UCSD-AML1 (cell line): ENCODE results near the gene LSM2.

Source experiments
- DNase-seq: peaks from one replicate; lab custom pipeline; 2025; ENCODE audit not compliant: unreplicated experiment; lab: John Stamatoyannopoulos, UW

LSM2 gene

DNA sequence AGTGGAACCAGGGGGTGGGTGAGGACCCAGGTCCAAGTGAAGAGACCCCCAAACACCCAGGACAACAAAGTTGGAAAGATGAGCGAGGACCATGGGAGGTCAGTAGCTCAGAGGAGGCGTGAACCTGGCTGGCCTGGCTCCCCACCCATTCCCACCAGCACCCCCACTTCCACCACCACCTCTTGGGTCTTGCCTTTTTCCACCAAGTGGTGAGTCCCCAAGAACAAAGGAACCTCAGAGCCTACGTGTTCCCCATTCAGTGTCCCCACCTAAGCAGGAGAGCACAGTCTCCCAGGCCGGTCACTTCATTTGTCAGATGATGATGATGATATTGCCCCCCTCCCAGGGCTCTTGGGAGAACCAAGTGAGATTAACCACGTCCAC is 29.1 kb downstream of the LSM2 start:
- no peak for DNase-seq

DNA sequence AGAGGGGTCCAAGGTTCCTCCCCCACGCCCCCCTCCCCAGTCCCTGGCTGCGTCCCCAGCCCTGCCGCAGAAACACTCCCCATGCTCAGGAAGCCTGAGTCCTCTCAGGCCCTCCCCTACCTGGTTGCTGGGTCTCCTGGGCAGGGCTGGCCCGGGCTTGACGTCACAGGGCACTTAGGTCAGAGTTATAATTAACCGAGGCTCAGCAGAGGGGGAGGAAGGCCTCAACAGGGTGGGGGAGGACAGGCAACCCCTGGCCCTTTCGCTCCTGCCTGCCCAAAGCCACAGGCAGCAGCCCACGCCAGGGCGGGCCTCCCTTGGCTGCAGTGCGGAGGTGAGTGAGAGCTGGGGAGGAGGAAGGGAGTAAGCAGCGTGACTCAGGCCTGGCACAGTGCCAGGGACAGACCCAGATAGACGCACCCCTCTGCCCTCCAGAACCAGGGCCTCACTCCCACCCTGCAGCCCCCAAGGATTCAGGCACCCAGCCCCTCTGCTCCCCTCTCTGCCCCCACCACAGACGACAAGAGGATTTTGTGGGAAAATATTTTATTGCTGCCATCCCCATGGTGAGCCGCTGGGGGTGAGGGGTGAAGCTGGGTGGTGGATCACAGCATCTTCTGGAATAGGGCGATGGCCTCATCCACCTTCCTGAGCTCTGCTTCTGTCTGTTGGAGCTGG is 29.6 kb downstream of the LSM2 start, which contains the start of gene VWA7:
TSS of gene VWA7 (minus strand) at position 340 of the 678 bp plus-strand sequence. CDS start 549 bp downstream, outside the sequence.
- DNase-seq, result peak; percentile 86

DNA sequence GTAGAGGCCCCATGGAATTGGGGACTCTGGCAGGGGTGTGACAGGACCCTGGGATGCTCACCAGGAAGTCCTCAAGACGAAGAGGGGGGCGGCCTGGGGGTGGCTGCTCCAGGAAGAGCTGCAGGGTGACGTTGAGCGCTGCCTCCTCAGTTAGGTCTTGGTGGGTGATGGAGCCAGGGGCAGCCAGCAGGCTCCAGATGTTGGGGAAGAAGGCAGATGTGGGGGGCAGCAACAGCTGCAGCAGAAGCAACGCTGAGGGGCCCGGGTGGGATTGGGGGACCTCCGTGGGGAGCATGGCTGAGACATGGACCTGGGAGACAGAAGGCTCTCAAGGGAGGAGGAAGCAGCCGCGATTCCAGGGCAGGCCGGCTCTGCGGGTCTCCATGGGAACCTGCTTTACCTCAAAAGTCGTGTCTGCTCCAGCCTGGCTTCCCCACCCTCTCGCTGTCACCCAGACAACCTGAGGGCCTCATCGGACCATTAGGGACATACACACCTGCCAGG is 30.2 kb downstream of the LSM2 start:
- no peak for DNase-seq

DNA sequence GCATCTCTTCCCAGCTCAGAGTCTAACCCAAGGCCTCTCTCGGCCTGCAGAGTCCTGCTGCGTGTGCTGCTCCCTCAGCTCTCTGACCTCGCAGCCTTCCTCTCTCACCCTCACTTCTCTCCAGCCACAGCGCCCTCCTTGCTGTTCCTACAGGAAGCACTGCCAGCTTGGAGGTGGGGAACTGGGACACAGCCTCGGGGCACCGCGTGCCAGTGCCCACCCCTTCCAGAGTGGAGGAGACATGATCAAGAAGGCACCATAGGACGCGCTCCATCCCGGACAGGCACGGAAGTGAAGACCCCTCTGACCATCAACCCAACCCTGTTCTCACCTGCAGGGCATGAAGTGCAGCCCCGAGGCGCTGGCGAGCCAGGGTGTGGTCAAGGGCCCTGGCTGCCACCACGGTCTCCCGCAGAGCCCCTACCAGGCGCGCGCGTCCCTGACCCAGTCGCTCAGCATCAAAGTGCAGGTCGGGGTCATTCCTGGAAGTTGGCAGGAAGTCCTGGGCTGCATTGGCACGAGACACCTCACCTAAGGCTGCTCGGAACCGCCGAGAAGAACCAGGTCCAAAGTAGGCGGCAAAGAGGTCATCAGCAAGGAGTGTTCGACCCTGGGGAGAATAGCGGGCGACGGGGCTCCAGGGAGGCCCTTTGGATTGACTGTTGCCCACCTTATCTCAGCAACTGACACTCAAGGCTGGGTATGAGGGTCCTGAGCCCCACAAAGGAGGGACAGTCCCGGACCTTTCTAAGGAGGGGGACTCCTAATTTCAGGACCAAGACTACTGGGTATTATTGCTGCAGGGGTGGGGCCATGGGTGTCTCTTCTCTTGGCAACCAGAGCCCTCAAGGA is 30.9 kb downstream of the LSM2 start:
- no peak for DNase-seq

DNA sequence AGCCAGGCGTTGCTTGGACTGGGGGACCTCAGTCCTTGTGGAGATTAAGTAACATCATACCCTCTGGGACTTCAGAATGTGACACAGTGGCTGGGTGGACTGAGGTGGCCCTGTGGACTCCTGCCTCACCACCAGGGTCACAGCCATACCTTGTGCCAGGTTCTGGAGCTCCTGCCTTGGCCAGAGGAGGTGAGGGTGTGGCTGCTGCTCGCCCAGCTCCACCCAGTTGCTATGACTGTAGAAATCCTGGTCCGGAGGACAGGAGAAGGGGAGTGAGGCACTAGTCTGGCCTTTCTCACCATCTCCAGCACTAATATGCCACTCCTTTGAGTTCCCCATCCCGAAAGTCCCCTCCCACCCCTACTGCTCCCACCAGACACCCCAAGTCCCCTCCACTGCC is 31.6 kb downstream of the LSM2 start:
- DNase-seq, result no peak

DNA sequence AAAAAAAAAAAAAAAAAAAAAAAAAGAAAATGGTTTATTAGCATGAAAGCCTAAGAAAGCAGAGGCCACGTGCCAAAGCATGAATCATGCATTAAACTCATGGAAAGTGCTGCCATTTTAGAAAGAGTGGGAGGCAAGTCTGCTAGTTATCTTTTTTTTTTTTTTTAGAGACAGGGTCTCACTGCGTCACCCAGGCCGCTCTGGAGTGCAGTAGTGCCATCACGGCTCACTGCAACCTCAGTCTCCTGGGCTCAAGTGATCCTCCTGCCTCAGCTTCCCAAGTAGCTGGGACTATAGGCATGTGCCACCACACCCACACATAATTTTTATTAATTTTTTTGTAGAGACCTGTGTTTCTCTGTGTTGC is 34.8 kb downstream of the LSM2 start:
- DNase-seq, result no peak

DNA sequence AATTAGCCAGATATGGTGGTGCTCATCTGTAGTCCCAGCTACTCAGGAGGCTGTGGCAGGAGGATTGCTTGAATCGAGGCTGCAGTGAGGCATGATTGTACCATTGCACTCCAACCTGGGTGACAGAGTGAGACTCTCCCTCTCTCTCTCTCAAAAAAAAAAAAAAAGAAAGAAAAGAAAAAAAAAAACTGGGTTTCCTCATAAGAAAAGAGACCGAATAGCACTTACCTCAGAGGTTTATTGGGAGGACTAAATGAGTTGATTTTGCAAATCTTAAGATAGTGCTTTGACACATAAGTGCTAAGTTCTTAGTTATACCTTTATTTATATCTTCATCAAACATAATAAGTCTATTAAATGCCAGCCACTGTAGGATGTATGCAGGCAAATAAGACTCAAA is 35.9 kb downstream of the LSM2 start:
- no peak for DNase-seq

DNA sequence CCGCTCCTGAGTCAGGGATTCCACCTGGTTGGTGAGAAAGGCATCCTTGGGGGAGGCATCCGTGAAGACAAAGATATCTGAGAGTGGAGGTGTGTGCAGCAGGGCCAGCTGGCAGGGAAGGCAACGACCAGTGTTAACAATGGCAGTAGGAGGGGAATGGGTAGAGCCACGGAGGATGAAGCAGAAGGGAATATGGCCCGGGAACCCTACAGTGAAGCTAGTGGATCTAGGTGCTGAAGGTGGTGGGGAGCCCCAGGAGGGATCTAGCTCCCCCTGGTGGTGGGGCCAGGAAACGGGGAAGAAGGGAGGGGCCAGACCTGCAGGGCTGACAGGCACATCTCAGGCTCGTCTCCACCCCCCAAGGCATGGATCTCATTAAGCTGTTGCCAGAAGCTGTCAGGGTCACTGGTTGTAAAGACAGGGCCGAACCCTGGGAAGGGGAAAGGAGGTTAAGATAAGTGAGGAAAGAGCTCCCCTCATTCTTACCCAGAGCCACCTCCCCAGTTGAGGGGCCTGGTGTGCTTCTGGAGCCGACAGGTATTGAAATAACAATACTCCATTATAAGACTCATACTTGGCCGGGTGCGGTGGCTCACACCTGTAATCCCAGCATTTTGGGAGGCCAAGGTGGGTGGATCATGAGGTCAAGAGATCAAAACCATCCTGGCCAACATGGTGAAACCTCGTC is 36.9 kb downstream of the LSM2 start:
- DNase-seq, result peak; percentile 88

DNA sequence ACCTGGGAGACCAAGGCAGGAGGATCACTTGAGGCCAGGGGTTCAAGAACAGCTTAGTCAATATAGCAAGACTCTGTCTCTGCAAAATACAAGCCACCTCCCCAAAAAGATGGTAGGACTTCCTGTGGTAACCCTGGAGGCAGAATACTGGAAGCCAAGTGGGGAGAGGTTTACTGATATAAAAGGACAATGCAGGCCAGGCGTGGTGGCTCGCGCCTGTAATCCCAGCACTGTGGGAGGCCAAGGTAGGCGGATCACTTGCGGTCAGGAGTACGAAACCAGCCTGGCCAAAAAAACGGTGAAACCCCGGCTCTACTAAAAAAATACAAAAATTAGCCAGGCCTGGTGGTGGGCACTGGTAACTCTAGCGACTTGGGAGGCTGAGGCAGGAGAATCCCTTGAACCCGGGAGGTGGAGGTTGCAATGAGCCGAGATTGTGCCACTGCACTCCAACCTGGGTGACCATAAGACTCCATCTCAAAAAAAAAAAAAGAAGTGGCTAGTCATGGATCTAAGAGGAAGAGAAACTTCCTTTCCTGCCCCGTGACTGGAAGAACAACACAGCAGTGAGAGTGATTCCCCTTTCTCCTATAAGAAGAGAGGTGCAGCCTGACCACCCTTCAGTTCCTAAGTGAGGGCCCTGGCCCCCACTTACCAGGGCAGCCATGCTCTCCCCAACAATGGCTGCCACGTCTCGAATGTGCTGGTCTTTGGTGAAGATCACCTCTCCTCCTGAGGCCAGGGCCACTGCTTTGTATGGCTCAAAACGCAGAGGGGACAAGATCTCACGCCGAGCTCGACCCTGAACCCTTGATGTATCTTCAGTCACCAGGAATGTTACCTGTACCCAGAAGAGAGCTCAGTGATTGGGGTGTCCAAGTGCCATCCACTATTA is 38.2 kb downstream of the LSM2 start:
- DNase-seq, result no peak

DNA sequence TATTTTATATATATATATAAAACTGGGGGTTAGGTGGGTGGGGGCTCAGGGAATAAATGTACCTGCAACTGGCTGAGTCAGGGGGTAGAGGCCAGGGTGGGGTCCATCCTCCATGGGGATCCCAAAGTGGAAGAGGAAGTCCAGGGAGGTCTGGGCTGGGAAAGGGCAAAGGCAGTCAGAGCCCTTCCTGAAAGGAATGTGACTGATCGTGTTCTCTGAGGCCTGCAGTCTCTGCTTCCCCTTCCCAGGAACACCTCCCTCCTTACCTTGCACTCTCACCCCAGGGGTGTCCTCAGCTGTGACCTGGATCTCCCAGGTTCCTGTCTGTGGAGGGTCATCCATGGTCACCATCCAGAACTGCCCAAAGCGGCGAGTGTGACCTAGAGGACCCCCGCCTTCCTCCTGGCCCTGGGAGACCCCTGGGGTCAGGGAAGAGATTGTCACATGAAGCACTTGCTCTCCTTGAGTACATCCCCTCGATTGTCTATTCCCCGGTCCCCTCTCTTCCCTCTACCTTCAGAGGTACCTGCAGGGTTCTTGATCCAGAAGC is 39.6 kb downstream of the LSM2 start:
- no peak for DNase-seq

DNA sequence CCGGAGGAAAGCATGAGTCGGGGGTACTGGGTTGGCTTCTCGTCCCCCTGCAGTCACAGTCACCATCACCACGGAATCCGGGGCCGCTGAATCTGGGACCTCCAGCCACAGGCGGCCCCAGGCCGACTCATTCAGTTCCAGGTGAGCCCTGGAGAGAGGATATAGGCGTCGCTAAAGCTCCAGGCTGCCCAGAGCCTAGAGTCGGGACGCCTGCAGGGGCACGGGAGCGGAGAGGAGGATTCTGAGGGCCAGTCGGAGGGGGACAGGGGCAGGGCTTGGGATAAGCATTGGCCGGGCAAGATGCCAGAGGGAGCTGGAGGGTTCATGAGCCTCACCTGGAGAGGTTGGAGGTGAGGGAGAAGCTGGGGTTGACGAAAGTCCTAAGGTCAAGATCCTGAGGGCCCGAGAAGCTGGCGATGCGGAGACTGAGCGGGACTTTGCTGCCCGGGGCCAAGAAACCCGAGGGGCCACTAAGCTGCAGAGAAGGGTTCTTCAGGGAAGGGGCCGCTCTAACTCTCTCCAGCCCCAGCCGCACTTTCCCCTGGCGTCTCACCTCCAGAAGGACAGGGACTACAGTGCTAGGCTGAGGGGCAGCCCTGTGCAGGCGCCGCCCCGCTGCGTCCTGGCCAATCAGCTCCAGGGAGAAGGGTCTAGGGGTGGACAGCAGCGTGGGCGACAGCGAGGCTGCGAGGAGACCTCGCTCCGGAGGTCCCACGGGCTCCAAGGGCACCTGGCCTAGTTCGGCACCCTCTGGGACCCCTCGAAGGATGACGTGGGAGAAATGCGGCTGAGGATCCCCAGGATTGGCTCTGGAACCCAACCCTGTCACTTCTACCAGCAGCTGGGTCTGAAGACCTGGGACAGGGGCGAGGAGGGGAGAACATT is 40.6 kb downstream of the LSM2 start:
- DNase-seq, result no peak

DNA sequence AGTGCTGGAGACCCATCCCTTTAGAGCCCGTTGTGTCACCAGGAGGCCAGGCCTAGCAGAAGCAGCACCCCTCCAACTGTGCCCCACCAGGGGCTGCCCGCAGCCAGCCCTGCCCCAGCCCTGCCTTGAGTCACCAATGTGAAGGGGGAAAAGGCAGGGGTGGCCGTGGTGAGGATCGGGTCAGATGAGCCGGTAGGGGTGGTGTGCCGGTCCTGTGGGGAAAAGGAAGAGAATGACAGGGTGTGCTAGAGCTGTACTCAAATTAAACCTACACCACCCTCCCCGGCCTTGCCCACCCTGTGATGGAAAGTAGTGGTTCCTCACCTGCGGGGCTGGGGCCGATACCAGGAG is 41.2 kb downstream of the LSM2 start:
- DNase-seq, result no peak

DNA sequence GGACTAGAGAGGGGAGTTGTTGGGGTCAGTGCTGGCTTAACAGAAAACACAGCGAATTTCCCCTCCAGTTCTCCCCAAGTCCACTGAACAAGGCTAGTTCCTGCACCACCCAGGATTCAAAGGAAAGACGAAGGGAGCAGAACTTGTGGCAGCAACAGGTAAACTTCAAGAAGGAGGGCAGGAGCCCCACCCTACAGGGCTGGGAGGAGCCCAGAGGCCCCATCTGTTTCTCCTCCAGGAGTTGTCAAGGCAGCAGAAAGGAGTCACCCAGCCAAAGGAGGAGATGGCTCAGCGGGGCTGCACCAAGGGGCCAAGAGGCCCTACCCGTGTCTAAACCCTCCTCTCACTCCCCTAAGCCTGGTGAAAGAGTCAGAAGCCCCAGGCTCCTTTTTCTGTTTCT is 42.6 kb downstream of the LSM2 start:
- no peak for DNase-seq

DNA sequence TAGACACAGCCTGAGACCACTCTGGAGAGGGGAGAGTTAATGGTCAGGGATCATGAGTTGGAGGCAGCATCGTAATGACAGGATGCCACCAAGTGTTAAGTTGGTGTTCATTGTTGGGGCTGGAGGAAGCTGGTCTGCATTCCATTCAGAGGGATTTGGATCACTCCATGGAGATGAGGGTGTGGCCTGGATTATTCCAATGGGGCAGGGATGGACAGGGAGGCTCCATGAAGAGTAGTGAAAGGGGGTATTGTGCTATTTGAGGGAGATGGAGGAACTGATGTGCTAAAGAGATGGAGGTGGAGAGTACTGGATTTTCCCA is 43.2 kb downstream of the LSM2 start:
- DNase-seq, result no peak

DNA sequence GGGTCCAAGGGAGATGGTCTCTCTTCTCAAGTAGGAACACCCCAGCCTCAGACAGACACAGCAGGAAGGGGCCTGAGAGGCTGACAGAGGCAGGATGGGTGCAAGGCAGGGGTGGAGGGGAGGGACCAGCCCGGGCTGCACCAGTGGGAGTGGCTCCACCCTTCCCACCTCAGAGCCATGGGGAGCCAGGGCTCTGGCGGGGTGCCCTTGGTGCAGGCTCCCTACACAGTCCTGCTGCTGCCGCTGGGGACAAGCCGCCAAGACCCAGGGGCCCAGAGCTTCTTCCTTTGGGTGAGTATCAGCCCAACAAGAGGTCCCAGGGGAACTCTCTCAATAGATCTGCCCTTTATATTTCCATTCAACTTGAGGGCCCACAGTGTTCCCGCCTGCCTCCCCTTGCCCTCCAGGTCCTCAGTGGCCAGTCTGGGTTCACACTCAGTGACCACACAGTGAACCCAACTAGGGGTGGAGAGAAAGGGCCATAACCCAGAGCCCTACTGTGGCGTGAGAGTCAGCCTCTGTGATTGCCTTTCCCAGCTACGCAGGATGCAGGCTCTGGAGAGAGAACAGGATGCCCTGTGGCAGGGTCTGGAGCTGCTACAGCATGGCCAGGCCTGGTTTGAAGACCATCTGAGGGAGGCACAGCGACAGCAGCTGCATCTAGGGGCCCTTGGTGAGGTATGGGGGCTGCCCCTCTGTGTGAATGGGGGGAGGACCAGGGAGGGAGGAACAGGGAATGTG is 43.7 kb downstream of the LSM2 start:
- no peak for DNase-seq

DNA sequence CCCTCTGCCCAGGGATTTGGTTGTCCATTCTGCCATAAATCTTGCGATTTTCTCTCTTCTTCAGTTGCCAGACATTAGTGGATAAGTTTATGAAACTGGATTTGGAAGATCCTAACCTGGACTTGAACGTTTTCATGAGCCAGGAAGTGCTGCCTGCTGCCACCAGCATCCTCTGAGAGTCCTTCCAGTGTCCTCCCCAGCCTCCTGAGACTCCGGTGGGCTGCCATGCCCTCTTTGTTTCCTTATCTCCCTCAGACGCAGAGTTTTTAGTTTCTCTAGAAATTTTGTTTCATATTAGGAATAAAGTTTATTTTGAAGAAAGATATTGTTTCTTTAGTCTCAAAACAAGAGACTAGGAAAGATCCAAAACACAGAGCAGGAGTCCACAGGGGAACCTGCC is 44.4 kb downstream of the LSM2 start, which contains the start of gene SAPCD1:
TSS of gene SAPCD1 (plus strand) at position 301 of the 400 bp plus-strand sequence. CDS start 399 bp downstream, outside the sequence.
- no peak for DNase-seq

DNA sequence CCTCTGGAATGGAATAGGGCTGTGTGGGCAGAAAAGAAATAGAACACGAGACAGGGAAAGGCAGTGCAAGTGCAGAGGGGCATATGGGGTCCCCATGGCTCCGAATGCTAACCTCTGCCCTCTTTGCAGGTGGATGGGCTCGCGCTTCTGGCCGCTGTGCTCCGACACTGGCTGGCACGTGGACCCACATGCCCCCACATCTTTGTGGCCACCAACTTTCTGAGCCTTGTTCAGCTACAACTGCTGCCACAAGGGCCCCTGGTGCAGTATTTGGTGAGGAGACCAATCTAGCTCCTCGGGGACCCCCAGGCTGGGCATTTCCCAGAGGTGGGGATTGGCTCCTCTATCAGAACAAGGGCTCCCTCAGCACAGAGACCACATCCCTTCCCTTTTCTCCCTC is 45.4 kb downstream of the LSM2 start:
- DNase-seq, result no peak

DNA sequence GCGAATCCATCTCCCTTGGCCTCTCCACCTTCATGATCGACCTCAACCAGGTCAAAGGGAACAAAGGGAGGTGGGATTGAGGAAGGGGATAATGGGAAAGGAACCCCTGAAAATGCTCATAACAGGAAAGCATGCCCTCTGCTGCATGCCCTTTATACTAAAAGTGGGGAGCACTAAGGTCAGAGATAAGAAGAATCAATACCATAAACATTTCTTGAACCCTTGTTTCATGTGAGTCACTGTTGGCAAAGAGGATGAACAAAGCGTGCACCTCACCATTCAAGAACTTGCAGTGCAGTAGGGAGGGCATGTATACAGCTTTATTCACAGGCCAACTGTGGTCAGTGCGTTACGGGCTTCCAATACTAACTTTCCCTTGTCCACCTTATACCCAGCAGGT is 46.0 kb downstream of the LSM2 start:
- DNase-seq, result no peak

DNA sequence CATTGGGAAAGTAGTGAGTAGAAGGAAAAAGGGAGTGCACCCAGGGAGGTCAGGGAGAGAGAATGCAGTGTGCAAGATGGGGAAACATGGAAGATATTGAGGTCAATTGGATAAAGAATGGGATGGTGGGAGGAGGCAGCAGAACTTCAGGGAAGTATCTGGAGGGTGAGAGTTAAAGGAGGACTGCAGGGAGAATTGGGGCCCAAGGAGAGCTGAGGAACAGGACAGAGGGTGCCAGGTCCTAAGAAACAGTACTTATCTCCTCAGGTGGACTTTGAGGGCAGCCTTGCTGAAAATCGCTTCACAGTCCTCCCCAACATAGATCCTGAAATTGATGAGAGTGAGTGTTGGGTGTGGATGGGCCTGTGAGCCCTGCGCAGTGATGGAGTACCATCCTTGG is 48.5 kb downstream of the LSM2 start:
- no peak for DNase-seq
